HepG2 (cell line): ENCODE data around the gene MYO5B. TPM values are rescaled to one million over a fixed set of nuclear protein-coding genes. Genes with fewer than 3 reads are reported as not detected.

Experiments used
- AKAP8 ChIP-seq: sonication (generic); formaldehyde crosslinking; IDR thresholded peaks from 2 replicates; pipeline ENCODE4 v1.5.1; 2020; ENCODE audit warnings: mild to moderate bottlenecking, missing genetic modification reagents
- ETV6 ChIP-seq: sonication (generic); formaldehyde crosslinking; conservative IDR thresholded peaks from 2 replicates; pipeline ENCODE4 v1.4.0; 2020; ENCODE audit warnings: missing genetic modification reagents
- GTF3A ChIP-seq: sonication (generic); formaldehyde crosslinking; conservative IDR thresholded peaks from 2 replicates; pipeline ENCODE4 v1.4.0; 2020; ENCODE audit warnings: mild to moderate bottlenecking, missing genetic modification reagents
- HES4 ChIP-seq: sonication (generic); formaldehyde crosslinking; IDR thresholded peaks from 2 replicates; pipeline ENCODE4 v1.9.0; 2021; ENCODE audit warnings: mild to moderate bottlenecking, missing genetic modification reagents, borderline replicate concordance
- HOXA5 ChIP-seq: sonication (generic); formaldehyde crosslinking; IDR thresholded peaks from 2 replicates; pipeline ENCODE4 v1.4.0; 2020; ENCODE audit warnings: missing genetic modification reagents
- MAFF ChIP-seq: IDR thresholded peaks from 2 replicates; pipeline ENCODE4 v1.6.1; 2011; ENCODE audit warnings: low read depth, low read length, improper control_type of control experiment
- MAX ChIP-seq: IDR thresholded peaks from 2 replicates; pipeline ENCODE4 v1.6.1; 2012; ENCODE audit warnings: inconsistent platforms
- MED13 ChIP-seq: sonication (generic); formaldehyde crosslinking; IDR thresholded peaks from 2 replicates; pipeline ENCODE4 v1.5.0; 2020; ENCODE audit warnings: missing genetic modification reagents
- MEIS1 ChIP-seq: sonication (generic); formaldehyde crosslinking; IDR thresholded peaks from 2 replicates; pipeline ENCODE4 v1.9.0; 2021; ENCODE audit warnings: mild to moderate bottlenecking, missing genetic modification reagents, moderate library complexity, borderline replicate concordance
- MZF1 ChIP-seq: sonication (generic); formaldehyde crosslinking; IDR thresholded peaks from 2 replicates; pipeline ENCODE4 v1.8.1; 2023; ENCODE audit warnings: mild to moderate bottlenecking, missing genetic modification reagents, borderline replicate concordance
- SAP130 ChIP-seq: IDR thresholded peaks from 2 replicates; pipeline ENCODE4 v1.6.1; 2016; ENCODE audit warnings: low read depth
- ZBTB37 ChIP-seq: sonication (generic); formaldehyde crosslinking; IDR thresholded peaks from 2 replicates; pipeline ENCODE4 v1.4.0; 2020; ENCODE audit warnings: mild to moderate bottlenecking, missing genetic modification reagents
- ZMYM3 ChIP-seq: sonication (generic); formaldehyde crosslinking; IDR thresholded peaks from 2 replicates; pipeline ENCODE4 v1.5.1; 2020; ENCODE audit warnings: mild to moderate bottlenecking, missing genetic modification reagents
- ZNF180 ChIP-seq: sonication (generic); formaldehyde crosslinking; IDR thresholded peaks from 2 replicates; pipeline ENCODE4 v1.4.0; 2020; ENCODE audit warnings: low read depth, missing genetic modification reagents, borderline replicate concordance
- ZNF205 ChIP-seq: IDR thresholded peaks from 2 replicates; pipeline ENCODE4 v1.6.1; 2018; ENCODE audit warnings: missing biosample characterization, missing genetic modification reagents
- ZNF317 ChIP-seq: sonication (generic); formaldehyde crosslinking; IDR thresholded peaks from 2 replicates; pipeline ENCODE4 v1.5.0; 2020; ENCODE audit warnings: mild to moderate bottlenecking, missing genetic modification reagents
- ZNF382 ChIP-seq: sonication (generic); formaldehyde crosslinking; IDR thresholded peaks from 2 replicates; pipeline ENCODE4 v1.5.0; 2020; ENCODE audit warnings: missing genetic modification reagents, mild to moderate bottlenecking, borderline replicate concordance
- ZNF546 ChIP-seq: sonication (generic); formaldehyde crosslinking; conservative IDR thresholded peaks from 2 replicates; pipeline ENCODE4 v1.8.1; 2023; ENCODE audit warnings: mild to moderate bottlenecking, missing genetic modification reagents
- ZNF724P ChIP-seq: sonication (generic); formaldehyde crosslinking; IDR thresholded peaks from 2 replicates; pipeline ENCODE4 v1.8.0; 2022; ENCODE audit warnings: missing genetic modification reagents, borderline replicate concordance
- ZNF878 ChIP-seq: sonication (generic); formaldehyde crosslinking; IDR thresholded peaks from 2 replicates; pipeline ENCODE4 v1.8.1; 2023; ENCODE audit warnings: mild to moderate bottlenecking, missing genetic modification reagents, moderate library complexity
- polyA plus RNA-seq, 8 experiments: library from polyadenylated mRNA; depleted of rRNA in 3 of 8; stranded (reverse) in 7 of 8; unstranded in 1 of 8; fragments of >200 nt; fragmentation: Illumina TruSeq in 4 of 8; extraction: Trizol in 4 of 8; gene quantifications; 2 replicates each; pipeline versions ENCODE4 v1.2.1 to v1.2.3, GENCODE V29; 2011 to 2016; ENCODE audit warnings: low read depth in 4 of 8, missing spikeins in 1 of 8, mixed read lengths in 1 of 8; ENCODE audit not compliant: insufficient read depth in 1 of 8
- total RNA-seq, 5 experiments: library from RNA; depleted of rRNA; stranded (reverse); fragments of >200 nt; fragmentation: Illumina TruSeq; extraction: Trizol; gene quantifications; 2 replicates each; pipeline ENCODE4 v1.2.3, GENCODE V29; 2016; ENCODE audit warnings: low read depth in 1 of 5
- TF ChIP-seq, protein P1 (sequence below): sonication (generic); formaldehyde crosslinking; IDR thresholded peaks from 2 replicates; pipeline ENCODE4 v1.5.0; 2020; ENCODE audit warnings: missing genetic modification reagents
- TF ChIP-seq, protein P2 (sequence below): sonication (generic); formaldehyde crosslinking; IDR thresholded peaks from 2 replicates; pipeline ENCODE4 v1.4.0; 2020; ENCODE audit warnings: mild to moderate bottlenecking, missing genetic modification reagents

The MYO5B gene
- total and polyA plus RNA-seq, 2 of the 13 experiments (the other 11 are each of a cell fraction or from before 2014, with no cell fraction given): 13.1 to 24.0 TPM

DNA sequence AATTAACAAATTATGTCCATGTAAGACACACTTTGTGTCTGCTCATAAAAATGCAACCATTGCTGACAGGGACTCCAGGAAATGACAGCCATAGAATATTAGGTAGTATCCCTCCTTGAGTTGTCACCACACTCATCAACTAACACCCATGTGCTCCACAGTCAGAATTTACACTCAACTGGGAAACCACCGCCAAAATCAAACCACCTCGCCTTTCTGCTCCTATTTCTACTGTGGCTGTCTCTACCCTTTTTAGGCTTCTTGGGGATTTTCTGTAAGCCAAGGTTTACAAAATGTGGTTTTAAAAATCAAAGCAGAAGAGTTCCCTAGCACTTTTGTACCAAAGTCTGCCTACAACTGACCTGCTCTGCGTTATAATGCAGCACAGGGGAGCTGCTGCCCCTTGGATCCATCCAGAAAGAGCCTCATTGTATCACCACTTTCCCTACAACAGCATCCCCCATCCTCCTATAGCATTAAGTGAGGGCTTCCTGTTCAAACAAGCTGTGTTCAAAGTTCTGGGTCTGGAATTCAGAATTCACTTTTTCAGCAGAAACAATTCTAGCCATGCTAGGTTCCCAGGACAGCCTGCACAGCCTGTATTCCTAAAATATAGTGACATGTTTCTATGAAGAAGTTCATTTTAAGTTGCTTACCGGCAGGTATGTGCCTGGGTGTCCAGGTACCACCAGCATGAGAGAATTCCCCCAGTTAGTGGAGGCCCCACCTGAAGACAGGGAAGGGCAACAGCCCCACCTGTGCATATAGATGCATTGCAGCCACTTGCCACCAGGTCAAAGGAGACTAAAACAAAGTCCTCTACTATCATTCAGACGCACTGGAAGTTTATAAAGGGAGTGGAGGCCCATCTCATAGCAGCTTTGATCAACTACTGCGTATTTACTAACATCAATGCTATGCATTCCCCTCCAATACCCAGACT, 104.3 kb downstream of the MYO5B start (continued):
- TF ChIP-seq HES4 (no peak), ZNF205 (no peak), ZNF180 (CRISPR knock-in tag) (no peak), MZF1 (CRISPR knock-in tag) (no peak), MAFF (no peak), GTF3A (no peak), ZBTB37 (CRISPR knock-in tag) (no peak), ZMYM3 (no peak), ZNF317 (CRISPR knock-in tag) (no peak), ZNF724P (CRISPR knock-in tag) (no peak), AKAP8 (CRISPR knock-in tag) (no peak), ZNF382 (CRISPR knock-in tag) (no peak), MED13 (no peak), HOXA5 (CRISPR knock-in tag) (no peak), SAP130 (CRISPR knock-in tag) (peak; percentile 51; the same call in 1 of the 2 replicates), ZNF546 (CRISPR knock-in tag) (no peak), MAX (no peak), ZNF878 (no peak), ETV6 (CRISPR knock-in tag) (no peak), MEIS1 (CRISPR knock-in tag) (0 out of 2 replicates have a peak, but pooled peaks have one; percentile 19)
- TF ChIP-seq, protein P1, sequence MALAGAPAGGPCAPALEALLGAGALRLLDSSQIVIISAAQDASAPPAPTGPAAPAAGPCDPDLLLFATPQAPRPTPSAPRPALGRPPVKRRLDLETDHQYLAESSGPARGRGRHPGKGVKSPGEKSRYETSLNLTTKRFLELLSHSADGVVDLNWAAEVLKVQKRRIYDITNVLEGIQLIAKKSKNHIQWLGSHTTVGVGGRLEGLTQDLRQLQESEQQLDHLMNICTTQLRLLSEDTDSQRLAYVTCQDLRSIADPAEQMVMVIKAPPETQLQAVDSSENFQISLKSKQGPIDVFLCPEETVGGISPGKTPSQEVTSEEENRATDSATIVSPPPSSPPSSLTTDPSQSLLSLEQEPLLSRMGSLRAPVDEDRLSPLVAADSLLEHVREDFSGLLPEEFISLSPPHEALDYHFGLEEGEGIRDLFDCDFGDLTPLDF (CRISPR knock-in tag): no peak
- TF ChIP-seq, protein P2, sequence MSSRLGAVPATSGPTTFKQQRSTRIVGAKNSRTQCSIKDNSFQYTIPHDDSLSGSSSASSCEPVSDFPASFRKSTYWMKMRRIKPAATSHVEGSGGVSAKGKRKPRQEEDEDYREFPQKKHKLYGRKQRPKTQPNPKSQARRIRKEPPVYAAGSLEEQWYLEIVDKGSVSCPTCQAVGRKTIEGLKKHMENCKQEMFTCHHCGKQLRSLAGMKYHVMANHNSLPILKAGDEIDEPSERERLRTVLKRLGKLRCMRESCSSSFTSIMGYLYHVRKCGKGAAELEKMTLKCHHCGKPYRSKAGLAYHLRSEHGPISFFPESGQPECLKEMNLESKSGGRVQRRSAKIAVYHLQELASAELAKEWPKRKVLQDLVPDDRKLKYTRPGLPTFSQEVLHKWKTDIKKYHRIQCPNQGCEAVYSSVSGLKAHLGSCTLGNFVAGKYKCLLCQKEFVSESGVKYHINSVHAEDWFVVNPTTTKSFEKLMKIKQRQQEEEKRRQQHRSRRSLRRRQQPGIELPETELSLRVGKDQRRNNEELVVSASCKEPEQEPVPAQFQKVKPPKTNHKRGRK (CRISPR knock-in tag): no peak
